ENCODE measurements around the gene ALDH8A1.

ALDH8A1 gene

DNA sequence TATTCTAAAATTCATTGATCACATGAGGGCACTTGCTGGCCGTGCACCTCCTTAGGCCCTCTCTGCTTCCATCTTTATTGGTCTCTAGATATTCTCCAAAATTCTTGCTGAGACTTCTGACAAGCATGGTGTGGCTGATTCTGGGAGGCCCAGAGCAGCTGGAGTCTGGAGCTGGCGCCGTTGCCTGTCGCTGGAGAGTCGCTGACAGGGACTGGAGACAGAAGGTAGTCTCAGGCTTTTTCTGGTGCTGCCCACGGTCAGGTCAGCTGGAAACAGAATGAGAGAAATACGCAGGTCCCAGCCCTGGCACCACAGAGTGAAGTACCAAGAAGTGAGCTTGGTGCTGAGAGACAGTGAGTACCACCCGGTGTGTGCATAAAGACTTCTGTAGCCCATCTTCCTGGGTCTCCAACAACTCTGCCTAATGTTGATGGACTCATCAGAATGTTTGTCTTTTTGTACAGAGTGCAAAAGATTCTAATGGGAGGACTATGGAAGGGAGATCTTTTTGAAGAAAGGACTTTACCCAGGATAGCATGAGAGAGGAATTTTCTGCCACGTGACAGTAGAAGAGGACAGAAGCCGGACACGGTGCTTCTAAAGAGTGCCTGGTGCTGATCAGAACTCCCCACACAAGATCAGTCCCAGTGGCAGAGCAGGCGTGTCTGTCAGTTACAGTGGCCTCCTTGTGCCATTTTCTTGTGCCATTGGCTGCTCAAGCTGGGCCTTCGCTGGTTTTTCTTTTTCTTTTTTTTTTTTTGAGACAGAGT is 1.8 kb upstream of the ALDH8A1 start:
- no peak for DNase-seq (ENCODE audit: low read depth in 2 of 3, low spot score in 2 of 3)

DNA sequence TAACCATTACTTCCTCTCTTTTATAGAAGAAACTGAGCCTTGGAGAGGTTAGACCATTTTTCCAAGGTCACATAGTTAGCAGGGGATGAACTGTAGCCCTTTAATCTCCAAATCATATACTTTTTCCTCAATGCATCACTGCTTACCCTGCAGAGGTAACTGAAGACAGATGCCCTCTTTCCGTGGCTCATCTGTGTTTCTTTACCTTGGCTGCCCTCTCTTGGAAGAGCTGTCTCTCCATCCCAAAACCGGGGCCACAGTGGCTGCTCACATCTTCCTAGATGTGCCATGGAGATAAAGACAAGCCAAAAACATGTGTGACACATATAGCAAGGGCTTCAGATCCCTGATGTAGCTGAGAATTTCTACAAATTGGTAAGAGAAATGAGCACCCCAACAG is 581 bp upstream of the ALDH8A1 start:
- DNase-seq (ENCODE audit: low read depth in 2 of 3, low spot score in 2 of 3), result no peak

DNA sequence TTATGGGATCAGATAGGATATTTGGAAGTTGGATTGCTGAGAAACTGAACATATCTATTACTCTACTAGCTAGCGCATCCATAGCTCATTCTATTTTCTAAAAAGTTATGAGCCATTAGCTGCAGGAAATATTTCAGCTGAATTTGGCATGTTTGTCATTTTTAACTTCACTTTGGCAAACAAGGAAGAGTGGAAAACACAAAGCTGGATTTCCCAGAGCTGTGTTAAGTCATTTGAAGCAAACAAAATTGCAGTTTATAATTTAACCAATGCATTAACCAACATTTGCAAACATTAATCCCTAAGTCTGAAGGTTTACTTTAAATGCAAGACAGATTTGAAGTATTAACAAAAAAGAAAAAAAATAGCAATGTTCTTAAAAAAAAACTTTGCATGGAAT is 1.2 kb downstream of the ALDH8A1 start:
- DNase-seq (ENCODE audit: low read depth in 2 of 3, low spot score in 2 of 3), result no peak

DNA sequence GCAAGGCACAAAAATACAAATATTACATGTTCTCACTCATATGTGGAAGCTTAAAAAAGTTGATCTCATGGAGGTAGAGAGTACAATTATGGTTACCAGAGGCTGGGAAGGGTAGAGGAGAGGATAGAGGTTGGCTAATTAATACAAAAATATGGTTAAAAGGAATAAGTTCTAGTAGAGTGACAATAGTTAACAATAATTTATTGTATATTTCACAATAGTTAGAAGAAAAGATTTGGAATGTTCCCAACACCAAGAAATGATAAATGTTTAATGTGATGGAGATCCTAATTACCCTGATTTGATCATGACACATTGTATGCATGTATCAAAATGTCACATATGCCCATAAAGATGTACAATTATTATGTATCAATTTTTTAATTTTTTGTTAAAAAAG is 1.8 kb downstream of the ALDH8A1 start:
- DNase-seq (ENCODE audit: low read depth in 2 of 3, low spot score in 2 of 3), result no peak

DNA sequence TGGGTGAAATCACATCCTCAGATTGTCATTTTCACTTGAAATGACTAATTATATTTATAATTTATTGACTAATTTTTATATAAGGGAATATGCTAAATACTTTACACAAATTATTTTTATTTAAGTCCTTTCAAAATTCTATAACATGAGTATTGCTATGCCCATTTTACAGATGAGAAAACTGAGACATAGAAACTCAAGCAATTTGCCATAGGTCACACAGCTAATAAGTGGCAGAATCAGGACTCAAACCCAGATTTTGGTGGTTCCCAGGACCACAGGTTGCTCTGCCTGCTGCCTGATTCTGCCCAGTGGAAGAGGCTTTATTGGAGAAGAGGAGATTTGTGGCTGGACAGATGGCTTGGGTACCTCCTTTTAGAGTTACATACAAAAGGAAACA is 4.9 kb downstream of the ALDH8A1 start:
- DNase-seq (ENCODE audit: low read depth in 2 of 3, low spot score in 2 of 3), result no peak

DNA sequence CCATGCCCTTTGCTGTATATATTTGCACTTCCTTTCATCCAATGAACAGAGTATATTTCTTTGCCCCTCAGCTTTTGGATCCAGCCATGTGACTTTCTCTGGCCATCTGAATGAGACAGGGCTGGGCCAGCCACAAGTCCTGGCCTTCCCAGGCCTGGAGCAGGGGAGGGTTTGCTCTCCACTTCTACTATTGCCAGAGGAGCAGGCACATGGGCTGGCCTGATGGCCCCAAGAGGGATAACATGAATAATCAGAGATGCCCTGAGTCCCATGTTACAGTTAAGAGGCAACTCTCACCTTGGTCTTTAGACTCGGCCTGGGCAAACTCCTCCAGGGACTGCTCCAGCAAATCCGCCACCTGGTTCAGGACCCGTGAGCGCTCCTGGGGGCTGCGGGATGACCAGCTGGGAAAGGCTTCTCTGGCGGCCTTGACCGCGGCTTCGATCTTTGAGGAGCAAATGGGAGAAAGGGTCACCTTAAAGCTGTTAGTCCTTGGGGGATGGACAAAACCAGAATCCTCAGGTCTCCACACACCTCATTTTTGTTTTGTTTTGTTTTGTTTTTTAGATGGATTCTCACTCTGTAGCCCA is 6.3 kb downstream of the ALDH8A1 start:
- no peak for DNase-seq (ENCODE audit: low read depth in 2 of 3, low spot score in 2 of 3)

DNA sequence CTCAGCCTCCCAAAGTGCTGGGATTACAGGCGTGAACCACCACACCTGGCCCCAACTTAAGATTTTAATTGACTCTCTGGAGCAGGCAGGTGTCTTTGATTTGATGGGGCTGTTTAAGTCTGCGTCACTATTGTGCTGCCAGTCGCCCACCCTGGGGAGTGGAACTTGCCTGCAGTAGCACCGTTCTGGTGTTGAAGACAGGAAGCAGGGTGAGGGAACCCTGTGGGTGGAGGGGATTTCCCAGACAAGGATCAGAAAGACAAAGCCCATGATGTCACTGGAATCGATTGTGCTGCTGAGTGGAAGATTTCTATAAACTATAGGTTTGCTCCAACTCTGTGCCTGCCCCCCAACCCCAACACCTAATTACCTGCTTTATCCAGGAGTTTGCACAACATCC is 11.0 kb downstream of the ALDH8A1 start:
- DNase-seq (ENCODE audit: low read depth in 2 of 3, low spot score in 2 of 3), result peak in 1 of 3 experiments; percentile 16

DNA sequence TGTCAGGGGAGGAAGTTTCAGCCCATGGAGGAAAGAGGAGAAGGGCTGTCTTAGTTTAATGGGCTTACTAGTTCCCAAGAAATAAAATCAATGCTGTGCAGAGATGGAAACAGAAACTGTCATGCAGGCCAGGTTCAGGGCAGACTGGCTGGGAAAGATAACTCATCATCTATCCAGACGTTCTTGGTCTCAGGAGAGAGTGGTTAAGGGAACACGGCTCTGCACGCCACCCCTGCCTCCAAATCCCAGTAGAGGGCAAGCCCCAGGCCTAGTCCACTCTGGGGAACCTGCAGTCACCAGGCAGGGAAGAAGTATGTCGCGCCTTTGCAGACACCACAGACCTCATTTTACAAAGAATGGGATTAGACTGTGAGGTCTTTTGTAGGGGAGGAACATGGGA is 12.5 kb downstream of the ALDH8A1 start:
- no peak for DNase-seq (ENCODE audit: low read depth in 2 of 3, low spot score in 2 of 3)

DNA sequence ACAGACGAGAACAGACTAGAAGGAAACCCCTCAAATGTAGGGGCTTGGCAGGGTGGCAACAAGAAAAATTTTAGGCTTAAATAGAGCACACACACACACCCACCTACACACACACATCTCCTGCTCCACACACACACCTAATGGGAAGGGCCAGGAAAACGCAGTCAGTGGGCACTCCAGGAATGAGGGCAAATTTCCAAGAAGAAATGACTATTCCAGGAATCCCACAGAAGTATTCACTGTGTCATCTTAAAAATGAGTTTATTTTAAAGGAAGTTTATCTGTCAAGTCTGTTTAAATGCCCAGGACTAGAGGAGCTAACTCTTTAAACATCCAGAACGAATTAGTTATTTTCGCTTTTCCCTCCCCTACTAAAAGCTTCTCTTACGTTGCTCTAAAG is 13.0 kb downstream of the ALDH8A1 start:
- DNase-seq (ENCODE audit: low read depth in 2 of 3, low spot score in 2 of 3), result no peak

DNA sequence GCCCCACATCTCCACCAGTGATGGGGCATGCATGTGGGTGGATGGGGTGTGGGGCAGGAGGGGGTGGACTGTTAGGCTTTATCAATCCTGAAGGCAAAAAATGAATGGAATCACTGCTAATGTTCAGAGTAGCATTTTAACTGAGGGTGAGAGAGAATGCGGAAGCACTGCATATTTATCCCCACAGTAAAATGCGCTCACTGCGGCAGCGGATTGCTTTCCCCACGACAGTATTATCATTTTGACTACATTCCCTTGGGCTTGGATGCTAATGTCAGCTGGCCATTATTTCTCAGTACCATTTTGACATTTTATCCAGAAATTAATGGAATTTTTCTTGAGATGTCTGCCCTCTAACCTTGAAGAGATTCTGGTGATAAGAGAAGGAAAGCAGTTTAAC is 13.4 kb downstream of the ALDH8A1 start:
- no peak for DNase-seq (ENCODE audit: low read depth in 2 of 3, low spot score in 2 of 3)

DNA sequence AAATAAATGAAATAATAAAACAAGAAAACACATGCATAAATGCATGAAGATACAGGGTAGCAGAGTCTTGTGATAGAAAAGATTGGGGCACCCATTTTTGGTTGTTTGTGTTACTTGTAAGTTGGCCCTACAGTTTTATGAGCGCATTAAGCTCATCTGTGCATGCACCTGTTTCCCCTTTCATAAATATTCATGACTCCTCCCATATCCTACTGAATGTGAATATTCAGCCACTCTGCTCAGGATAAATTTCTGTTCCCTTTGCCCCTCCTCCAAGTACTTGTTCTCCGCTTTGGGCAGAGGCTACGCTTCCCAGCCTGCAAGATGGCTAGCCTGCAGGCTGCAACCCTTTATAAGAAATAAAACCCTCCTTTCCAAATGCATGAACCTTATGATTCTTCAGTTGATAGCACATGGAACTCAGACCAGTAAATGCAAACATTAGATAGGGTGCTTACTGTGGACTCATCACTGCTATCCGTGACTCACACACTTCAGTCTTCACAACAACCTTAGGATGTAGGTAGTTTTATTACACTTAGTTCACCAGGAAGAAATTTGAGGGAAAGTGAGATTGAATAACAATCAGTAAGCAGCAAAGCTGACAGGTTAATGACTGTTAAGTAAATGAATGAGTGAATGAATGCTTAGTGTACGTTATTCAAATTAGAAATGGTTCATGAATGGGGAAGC is 15.0 kb downstream of the ALDH8A1 start:
- DNase-seq (ENCODE audit: low read depth in 2 of 3, low spot score in 2 of 3), result no peak

DNA sequence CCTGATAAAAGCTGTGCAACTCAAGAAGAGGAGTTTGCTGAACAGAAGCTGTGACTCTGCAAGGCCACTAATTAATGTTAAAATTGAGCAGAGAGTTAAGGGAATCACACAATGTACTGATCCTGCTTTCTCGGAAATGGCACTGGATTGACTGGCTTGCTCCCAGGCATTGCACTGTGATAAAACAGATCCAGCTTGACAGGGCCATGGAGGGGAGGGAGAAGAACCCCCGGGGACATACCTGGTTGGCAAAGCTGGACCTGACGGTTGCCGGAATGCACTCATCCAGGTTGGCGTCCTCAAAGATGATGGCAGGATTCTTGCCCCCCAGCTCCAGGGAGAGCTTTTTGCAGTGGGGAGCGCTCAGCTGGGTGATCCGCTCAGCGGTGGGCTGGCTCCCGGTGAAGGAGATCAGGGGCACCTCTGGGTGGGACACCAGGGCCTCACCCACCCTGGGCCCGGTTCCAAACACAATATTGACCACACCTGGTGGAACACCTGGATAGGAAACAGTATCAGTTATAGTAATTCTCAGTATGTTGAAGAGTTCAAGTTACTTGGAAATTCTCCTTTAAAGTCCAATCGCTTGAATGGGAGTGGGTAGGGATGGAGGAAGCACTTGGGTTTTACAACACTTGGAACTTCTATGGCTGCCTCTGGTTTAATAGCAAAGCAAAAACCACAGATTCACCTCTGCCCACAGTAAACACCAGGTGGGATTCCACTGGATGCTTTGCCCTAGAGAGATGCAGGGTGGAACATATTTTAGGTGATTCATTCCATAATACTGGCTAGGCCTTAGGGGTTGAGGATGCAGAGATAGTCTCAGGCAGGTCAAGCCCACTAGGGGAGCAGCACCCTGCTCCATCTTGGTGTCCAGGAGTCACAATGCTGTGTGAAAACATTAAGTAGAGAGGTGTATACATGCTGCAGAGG is 17.1 kb downstream of the ALDH8A1 start:
- no peak for DNase-seq (ENCODE audit: low read depth in 2 of 3, low spot score in 2 of 3)

DNA sequence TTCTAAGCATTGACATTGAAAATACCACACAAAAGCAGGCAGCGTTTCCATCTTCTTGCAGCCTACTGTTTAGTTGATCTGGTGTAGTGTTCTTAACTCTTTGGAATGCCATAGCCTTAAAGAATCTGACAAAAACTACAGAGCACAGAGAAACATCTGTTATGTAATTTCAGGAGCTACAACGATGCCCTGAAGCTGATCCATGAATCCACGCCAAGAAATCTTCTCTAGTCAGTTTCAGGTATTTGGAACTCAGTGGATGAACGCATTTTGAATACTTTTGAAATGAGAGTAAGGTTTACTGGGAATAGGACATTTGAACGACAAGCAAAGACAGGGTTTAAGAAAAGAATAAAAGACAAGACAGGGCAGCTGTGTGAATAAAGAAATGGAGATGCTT is 17.8 kb downstream of the ALDH8A1 start:
- no peak for DNase-seq (ENCODE audit: low read depth in 2 of 3, low spot score in 2 of 3)

DNA sequence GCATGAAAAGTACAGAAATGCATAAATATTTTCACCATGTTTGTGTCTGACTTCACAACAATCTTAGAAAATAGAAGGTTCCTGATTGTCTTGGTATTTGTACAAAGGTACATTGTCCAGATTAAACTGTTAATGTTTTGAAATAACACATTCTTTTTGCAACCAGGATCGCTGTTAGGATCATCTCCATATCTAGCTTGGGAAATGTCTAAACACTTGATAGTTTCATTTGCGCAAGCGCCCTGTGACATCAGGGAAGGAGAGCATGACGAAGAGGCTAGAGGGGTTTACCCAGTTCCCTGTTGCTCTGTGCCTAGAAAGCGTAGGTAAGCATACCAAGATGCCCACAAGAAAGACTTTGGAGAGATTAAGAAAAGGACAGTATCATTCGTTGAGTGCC is 19.4 kb downstream of the ALDH8A1 start:
- no peak for DNase-seq (ENCODE audit: low read depth in 2 of 3, low spot score in 2 of 3)

DNA sequence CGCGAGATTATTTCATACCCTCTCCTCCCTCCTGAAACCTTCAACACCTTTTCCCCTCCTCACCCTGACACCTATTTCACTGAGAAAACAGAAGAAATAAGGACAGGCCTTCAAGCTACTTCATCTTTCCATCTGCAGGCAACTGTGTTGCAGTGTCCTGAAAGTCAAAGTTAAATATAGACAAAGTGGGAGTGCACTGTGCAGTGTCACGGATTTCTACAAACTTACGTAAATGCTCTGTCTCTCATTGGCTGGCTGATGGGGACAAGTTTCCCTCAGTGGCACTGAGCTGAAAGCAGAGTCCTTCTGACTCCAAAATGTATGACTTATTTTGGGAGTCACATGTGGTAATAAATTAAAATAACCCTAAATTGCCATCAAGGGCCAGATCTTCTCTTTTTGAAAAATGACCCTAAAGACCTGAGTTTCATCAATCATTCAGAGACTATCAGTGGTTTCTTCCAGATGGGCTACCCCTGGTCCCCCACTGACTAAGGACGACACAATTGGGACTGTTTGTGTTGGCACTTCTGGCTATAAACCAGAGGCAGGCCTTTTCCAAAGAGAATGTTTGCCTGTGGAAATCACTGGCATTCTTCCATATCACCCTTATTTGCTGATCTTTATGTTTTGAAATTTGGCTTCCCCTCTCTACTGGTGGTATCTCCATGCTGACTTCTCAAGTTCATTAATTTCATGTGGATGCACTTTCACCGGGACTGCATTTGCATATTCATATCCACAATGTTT is 21.6 kb downstream of the ALDH8A1 start:
- DNase-seq (ENCODE audit: low read depth in 2 of 3, low spot score in 2 of 3), result no peak

DNA sequence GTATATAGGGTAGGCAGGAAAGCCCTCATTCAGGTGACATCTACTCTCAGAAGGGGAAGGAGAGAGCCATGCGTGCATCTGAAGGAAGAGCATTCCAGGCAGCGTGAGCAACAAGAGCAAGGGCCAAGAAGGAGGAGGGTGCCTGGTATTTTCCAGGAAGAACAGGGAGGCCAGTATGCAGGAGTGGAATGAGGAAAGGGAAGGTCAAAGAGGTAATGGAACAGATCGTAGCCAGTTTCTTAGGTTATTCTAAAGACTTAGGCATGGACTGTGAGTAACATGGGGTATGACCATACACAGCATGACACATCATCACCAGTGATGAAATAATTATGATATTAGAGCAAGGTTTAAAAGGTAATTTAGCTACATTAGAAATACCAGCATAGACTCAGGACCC is 24.1 kb downstream of the ALDH8A1 start:
- no peak for DNase-seq (ENCODE audit: low read depth in 2 of 3, low spot score in 2 of 3)

DNA sequence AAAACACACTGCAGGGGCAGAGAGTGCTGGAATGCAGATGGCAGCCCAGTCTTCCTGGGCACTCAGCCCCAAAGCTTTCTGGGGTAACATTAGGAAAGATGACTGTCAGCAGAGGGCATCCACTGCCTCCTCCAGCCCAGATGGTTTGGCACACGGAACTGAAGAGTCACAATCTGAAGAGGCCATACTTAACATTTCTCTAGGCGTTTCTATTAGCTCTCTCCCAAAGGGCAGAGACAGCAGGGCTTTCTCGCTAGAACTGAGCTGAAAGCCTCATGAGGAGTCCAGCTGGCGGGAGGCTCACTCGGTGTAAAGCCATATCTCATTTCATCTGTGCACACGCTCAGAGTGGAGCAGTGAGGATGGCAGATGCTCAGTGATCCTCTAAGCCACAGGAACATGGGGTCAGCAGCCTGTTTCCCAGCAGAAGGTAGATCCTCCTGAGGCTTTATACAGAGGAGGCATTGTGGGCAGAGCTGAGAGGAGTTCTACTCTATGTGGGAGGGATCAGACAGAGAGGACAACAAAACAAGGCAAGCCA is 28.1 kb downstream of the ALDH8A1 start:
- DNase-seq (ENCODE audit: low read depth in 2 of 3, low spot score in 2 of 3), result no peak

DNA sequence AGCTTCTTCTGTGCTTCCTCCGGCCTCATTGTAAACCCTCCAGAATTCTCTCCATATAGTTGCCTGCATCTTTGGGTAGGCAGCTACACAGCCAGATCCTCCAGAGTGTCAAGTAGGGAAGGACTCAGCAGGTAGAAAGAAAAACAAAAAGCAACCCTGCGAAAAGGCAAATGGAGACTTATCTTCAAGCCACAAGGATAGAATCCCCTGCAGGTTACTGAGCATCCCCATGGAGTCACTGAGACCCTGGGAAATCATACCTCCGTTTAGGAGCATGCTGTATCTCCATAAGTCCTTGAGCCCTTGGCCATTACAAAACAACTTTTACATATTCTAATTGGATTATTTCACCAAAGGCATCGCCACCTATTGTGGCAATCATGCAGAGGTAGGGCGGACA is 28.6 kb downstream of the ALDH8A1 start:
- DNase-seq (ENCODE audit: low read depth in 2 of 3, low spot score in 2 of 3), result no peak

DNA sequence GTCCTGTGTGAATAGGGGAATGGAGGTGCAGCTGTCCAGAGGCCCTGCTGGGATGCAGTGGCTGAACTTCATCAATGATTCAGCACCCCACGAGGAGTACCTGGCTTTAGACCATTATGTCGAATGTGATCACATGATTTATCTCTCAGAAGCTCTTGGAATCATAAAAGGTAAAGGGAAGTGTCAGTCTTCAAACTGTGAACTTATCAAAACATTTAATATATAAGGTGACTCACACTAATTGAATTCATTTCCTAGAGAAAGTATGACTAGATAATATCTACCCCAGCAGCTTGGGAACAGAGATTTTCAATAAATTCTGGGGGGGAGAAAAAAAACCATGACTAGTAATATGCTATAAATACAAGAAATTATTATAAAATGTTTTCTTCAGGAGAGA is 29.5 kb downstream of the ALDH8A1 start:
- DNase-seq (ENCODE audit: low read depth in 2 of 3, low spot score in 2 of 3), result no peak

DNA sequence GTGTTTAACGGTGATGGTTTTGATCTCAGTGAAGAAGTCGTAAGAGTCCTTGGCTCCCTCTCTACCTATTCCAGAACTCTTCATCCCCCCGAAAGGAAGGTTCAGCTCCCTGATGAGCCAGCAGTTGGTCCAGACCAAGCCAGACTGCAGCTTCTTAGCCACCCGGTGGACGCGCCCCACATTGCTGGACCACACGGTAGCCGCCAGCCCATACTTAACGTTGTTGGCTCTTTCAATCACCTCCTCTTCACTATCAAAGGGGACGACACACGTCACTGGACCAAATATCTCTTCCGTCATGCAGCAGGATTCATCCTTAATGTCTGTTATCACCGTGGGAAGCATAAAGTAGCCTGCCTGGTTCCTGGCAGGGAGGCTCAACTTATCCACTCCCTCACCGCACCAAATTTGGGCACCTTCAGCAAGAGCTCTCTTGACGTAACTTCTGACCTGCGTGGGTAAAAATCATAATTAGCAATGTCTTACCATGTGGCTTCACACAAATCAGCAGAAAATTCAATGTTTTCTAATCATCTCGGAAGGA is 31.4 kb downstream of the ALDH8A1 start:
- DNase-seq (ENCODE audit: low read depth in 2 of 3, low spot score in 2 of 3), result no peak
